ENCODE measurements around the gene GFOD1.

Gene GFOD1

DNA sequence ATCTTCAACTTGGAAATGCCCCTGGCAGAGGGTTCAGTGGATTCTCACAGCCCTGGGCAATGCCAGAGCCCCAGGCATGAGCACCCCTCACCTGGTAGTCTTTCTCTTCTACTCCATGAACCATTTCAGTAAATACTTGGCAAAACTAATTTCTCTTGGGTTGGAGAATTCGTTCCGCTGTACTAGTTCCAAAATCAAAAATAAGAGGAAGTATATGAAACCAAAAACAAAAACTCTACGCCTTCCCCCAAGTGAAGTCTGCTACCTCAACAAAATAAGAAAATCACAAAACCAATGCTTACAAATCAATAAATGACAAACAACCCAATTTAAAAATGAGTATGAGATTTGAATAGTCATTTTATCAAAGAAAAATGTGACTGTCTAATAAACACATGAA is 12.6 kb downstream of the GFOD1 start:
- no peak overlapping the region for H3K4me3 ChIP-seq (ENCODE audit: low read depth in 1 of 5, low read length in 5 of 5)
- peaks cover 0 to 23% (median 21%) of the 10 kb centered on the region in 5 donors for H3K4me1 ChIP-seq (ENCODE audit: control insufficient read depth in 5 of 5, insufficient read depth in 5 of 5, low read length in 5 of 5)
- H3K27me3 ChIP-seq (ENCODE audit: control insufficient read depth in 5 of 5, insufficient read depth in 4 of 5, low read length in 5 of 5) = no peaks in the 10 kb centered on the region
- no peak overlapping the region for H3K27ac ChIP-seq (ENCODE audit: low read depth, low read length)
- no peaks in the 10 kb centered on the region for H3K9me3 ChIP-seq (ENCODE audit: control insufficient read depth in 5 of 5, low read length in 5 of 5)
- no peak overlapping the region for H3K9ac ChIP-seq (ENCODE audit: low read length in 5 of 5)
- peaks cover 0 to 16% (median 12%) of the 10 kb centered on the region in 5 donors for H3K36me3 ChIP-seq (ENCODE audit: control insufficient read depth in 5 of 5, insufficient read depth in 5 of 5, low read length in 5 of 5)

DNA sequence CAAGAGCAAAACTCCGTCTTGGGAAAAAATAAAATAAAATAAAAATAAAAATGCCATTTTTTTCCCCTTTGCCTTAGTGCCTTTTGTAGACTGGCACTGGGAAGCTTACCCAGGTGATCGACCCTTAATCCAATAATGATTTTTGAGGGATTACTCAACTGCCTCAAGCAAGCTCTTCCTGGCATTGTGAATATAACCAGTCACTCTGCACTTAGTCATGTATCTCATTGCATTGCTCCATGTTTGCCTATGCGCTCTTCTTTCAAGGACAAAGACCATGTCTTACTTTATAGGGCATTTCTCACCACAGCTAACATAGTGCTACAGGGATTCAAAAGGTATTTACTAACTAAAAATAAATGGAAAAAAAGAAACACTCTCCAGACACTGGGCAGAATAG is 13.0 kb downstream of the GFOD1 start:
- H3K27ac ChIP-seq (ENCODE audit: low read depth, low read length) = no peak overlapping the region

DNA sequence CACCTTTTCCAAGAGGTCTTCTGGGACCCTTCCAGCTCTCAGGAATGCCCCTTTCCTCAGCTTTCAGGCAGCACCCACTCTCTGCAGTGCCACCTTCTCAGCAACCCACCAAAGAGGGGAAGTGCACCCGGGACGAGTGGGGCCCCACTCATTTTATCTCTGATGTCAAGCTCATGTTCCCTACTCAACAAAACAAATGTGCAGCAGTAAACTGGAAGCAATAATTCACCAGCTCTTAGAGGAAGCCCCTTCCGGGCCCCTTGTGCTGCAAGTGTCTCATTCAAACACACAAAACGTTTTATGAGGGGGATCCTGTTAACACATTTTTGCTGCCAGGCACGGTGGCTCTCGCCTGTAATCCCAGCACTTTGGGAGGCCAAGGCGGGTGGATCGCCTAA is 13.6 kb downstream of the GFOD1 start:
- no peaks in the 10 kb centered on the region for H3K27me3 ChIP-seq (ENCODE audit: control insufficient read depth in 5 of 5, insufficient read depth in 4 of 5, low read length in 5 of 5)
- H3K36me3 ChIP-seq (ENCODE audit: control insufficient read depth in 5 of 5, insufficient read depth in 5 of 5, low read length in 5 of 5) = peaks cover 6 to 14% (median 10%) of the 10 kb centered on the region in 5 donors
- H3K4me1 ChIP-seq (ENCODE audit: control insufficient read depth in 5 of 5, insufficient read depth in 5 of 5, low read length in 5 of 5) = peaks cover 0 to 21% (median 17%) of the 10 kb centered on the region in 5 donors
- no peak overlapping the region for H3K4me3 ChIP-seq (ENCODE audit: low read depth in 1 of 5, low read length in 5 of 5)
- no peak overlapping the region for H3K27ac ChIP-seq (ENCODE audit: low read depth, low read length)
- no peaks in the 10 kb centered on the region for H3K9me3 ChIP-seq (ENCODE audit: control insufficient read depth in 5 of 5, low read length in 5 of 5)
- H3K9ac ChIP-seq (ENCODE audit: low read length in 5 of 5) = no peak overlapping the region

More for the DNA sequence above, 13.0 kb downstream of the GFOD1 start:
- peaks cover 4 to 14% (median 10%) of the 10 kb centered on the region in 5 donors for H3K36me3 ChIP-seq (ENCODE audit: control insufficient read depth in 5 of 5, insufficient read depth in 5 of 5, low read length in 5 of 5)
- no peak overlapping the region for H3K4me3 ChIP-seq (ENCODE audit: low read depth in 1 of 5, low read length in 5 of 5)
- no peaks in the 10 kb centered on the region for H3K9me3 ChIP-seq (ENCODE audit: control insufficient read depth in 5 of 5, low read length in 5 of 5)
- no peaks in the 10 kb centered on the region for H3K27me3 ChIP-seq (ENCODE audit: control insufficient read depth in 5 of 5, insufficient read depth in 4 of 5, low read length in 5 of 5)
- no peak overlapping the region for H3K9ac ChIP-seq (ENCODE audit: low read length in 5 of 5)
- peaks cover 0 to 22% (median 19%) of the 10 kb centered on the region in 5 donors for H3K4me1 ChIP-seq (ENCODE audit: control insufficient read depth in 5 of 5, insufficient read depth in 5 of 5, low read length in 5 of 5)

DNA sequence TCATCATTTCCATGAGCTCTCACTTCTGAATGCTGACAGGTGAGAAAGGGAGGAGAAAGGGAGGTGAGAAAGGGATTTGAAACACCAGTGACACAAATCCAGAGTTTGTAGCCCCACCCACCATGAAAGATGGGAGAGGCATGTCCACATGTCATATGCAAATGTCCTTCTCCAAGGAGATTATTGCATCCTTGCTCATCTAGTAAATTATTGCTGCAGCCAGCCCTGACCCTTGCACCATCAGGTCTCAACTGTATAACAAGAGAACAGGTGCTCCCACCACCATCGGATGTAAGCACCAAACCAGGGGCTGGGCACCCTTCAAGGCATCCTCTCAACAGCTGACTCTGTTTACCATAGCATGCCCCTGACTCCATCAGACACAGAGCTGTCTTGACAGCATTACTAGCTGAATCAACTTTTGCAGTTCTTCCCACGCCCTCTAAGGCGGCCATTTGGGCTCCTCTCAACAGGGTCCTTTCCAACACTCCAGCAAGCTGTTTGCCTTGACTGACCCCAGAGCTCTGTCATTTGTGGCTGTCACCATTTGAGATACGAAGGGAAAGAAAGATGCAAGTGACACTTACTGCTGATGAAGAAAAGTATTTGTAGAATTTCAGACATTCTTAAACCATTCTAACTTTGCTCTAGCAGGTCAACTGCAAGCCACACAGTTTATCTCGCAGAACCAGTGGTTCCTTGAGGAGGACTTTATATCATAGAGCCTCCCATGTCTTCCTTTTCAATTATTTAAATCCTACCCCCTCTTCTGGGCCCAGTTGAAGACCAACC is 14.2 kb downstream of the GFOD1 start:
- H3K9me3 ChIP-seq (ENCODE audit: control insufficient read depth in 5 of 5, low read length in 5 of 5) = peaks cover 0 to 5% (median 0%) of the 10 kb centered on the region in 5 donors
- peaks cover 0 to 21% (median 17%) of the 10 kb centered on the region in 5 donors for H3K4me1 ChIP-seq (ENCODE audit: control insufficient read depth in 5 of 5, insufficient read depth in 5 of 5, low read length in 5 of 5)
- no peak overlapping the region for H3K27ac ChIP-seq (ENCODE audit: low read depth, low read length)
- no peak overlapping the region for H3K9ac ChIP-seq (ENCODE audit: low read length in 5 of 5)
- H3K27me3 ChIP-seq (ENCODE audit: control insufficient read depth in 5 of 5, insufficient read depth in 4 of 5, low read length in 5 of 5) = no peaks in the 10 kb centered on the region
- H3K36me3 ChIP-seq (ENCODE audit: control insufficient read depth in 5 of 5, insufficient read depth in 5 of 5, low read length in 5 of 5) = peaks cover 6 to 8% (median 6%) of the 10 kb centered on the region in 5 donors
- no peak overlapping the region for H3K4me3 ChIP-seq (ENCODE audit: low read depth in 1 of 5, low read length in 5 of 5)

GRCh38 chr6:13472099-13472498 is 15.3 kb downstream of the GFOD1 start:
- Histone ChIP-seq H3K9ac (ENCODE audit: low read length in 5 of 5) (no peak overlapping the region), H3K4me3 (ENCODE audit: low read depth in 1 of 5, low read length in 5 of 5) (no peak overlapping the region), H3K36me3 (ENCODE audit: control insufficient read depth in 5 of 5, insufficient read depth in 5 of 5, low read length in 5 of 5) (peaks cover 6 to 8% (median 6%) of the 10 kb centered on the region in 5 donors), H3K4me1 (ENCODE audit: control insufficient read depth in 5 of 5, insufficient read depth in 5 of 5, low read length in 5 of 5) (peaks cover 0 to 21% (median 17%) of the 10 kb centered on the region in 5 donors), H3K27me3 (ENCODE audit: control insufficient read depth in 5 of 5, insufficient read depth in 4 of 5, low read length in 5 of 5) (no peaks in the 10 kb centered on the region), H3K27ac (ENCODE audit: low read depth, low read length) (no peak overlapping the region), H3K9me3 (ENCODE audit: control insufficient read depth in 5 of 5, low read length in 5 of 5) (peaks cover 0 to 5% (median 0%) of the 10 kb centered on the region in 5 donors)

DNA sequence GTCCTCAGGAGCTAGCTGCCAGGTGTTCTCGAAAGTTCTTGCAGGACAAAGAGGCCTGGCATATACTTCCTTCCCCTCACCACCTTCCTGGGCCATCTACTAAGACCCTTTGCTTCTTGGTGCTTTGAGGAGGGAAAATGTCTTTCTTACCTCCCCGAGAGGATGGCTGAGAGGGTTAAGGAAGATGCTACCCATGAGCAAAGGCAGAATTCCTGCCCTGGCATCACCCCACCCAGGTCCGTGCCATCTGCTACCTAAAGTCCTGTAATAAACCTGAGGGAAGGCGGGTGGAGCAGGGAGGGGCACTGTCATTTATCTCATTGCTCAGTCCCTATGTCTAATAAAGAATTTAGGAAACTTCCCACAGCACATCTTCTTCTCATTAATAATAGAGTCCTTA is 16.2 kb downstream of the GFOD1 start:
- Histone ChIP-seq H3K36me3 (ENCODE audit: control insufficient read depth in 5 of 5, insufficient read depth in 5 of 5, low read length in 5 of 5) (peaks cover 4 to 9% (median 7%) of the 10 kb centered on the region in 5 donors), H3K27me3 (ENCODE audit: control insufficient read depth in 5 of 5, insufficient read depth in 4 of 5, low read length in 5 of 5) (no peaks in the 10 kb centered on the region), H3K27ac (ENCODE audit: low read depth, low read length) (no peak overlapping the region), H3K4me1 (ENCODE audit: control insufficient read depth in 5 of 5, insufficient read depth in 5 of 5, low read length in 5 of 5) (peaks cover 0 to 30% (median 24%) of the 10 kb centered on the region in 5 donors), H3K4me3 (ENCODE audit: low read depth in 1 of 5, low read length in 5 of 5) (no peak overlapping the region), H3K9me3 (ENCODE audit: control insufficient read depth in 5 of 5, low read length in 5 of 5) (peaks cover 0 to 5% (median 0%) of the 10 kb centered on the region in 5 donors), H3K9ac (ENCODE audit: low read length in 5 of 5) (no peak overlapping the region)

DNA sequence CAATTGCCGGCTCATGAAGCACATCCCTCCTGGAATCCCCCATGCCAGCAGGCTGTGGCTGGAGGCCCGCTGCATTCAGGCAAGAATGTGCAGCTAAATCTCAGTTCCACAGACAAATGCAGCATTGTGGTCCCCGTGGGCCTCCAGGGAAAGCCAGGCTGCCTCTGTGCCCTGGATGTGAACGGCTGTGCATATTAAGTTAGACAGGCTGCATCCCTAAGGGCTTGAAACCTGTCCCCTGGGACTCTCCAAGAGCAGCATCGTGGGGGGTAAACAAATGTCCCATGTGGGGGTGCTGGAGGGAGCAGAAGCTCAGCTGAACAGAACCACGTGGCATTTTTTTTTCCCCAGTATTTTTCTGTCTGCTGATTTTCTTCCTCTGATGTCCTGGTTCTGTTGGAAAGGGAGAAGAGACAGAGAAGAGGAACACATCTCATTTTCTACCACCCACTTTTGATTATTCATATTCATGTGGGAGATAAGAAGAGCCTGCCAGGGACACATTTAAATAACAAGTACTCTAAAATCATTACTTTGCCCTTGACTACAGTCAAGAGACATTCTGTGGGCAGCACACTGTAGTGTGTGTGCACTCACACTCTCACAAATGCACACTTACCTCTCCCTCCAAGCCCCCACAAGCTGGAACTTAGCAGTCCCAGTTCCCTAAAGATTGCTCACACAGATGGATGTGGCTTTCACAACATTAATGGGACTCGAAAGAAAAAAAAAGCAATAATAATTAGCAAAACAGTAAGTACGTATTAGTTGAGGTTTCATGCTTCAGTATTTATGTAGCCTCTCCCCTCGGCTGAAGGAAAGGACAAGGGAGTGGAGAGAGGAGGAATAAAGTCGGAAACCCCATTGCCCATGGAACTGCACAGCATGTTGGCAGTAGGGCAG is 16.9 kb downstream of the GFOD1 start:
- H3K9me3 ChIP-seq (ENCODE audit: control insufficient read depth in 5 of 5, low read length in 5 of 5) = peaks cover 0 to 5% (median 0%) of the 10 kb centered on the region in 5 donors
- peaks cover 0 to 34% (median 28%) of the 10 kb centered on the region in 5 donors for H3K4me1 ChIP-seq (ENCODE audit: control insufficient read depth in 5 of 5, insufficient read depth in 5 of 5, low read length in 5 of 5)
- H3K4me3 ChIP-seq (ENCODE audit: low read depth in 1 of 5, low read length in 5 of 5) = no peak overlapping the region
- H3K9ac ChIP-seq (ENCODE audit: low read length in 5 of 5) = no peak overlapping the region
- H3K27me3 ChIP-seq (ENCODE audit: control insufficient read depth in 5 of 5, insufficient read depth in 4 of 5, low read length in 5 of 5) = no peaks in the 10 kb centered on the region
- no peak overlapping the region for H3K27ac ChIP-seq (ENCODE audit: low read depth, low read length)
- peaks cover 4 to 9% (median 7%) of the 10 kb centered on the region in 5 donors for H3K36me3 ChIP-seq (ENCODE audit: control insufficient read depth in 5 of 5, insufficient read depth in 5 of 5, low read length in 5 of 5)

GRCh38 chr6:13469693-13470092 is 17.7 kb downstream of the GFOD1 start:
- peaks cover 0 to 33% (median 29%) of the 10 kb centered on the region in 5 donors for H3K4me1 ChIP-seq (ENCODE audit: control insufficient read depth in 5 of 5, insufficient read depth in 5 of 5, low read length in 5 of 5)
- H3K4me3 ChIP-seq (ENCODE audit: low read depth in 1 of 5, low read length in 5 of 5) = no peak overlapping the region
- H3K36me3 ChIP-seq (ENCODE audit: control insufficient read depth in 5 of 5, insufficient read depth in 5 of 5, low read length in 5 of 5) = peaks cover 4 to 9% (median 7%) of the 10 kb centered on the region in 5 donors
- peaks cover 0 to 5% (median 0%) of the 10 kb centered on the region in 5 donors for H3K9me3 ChIP-seq (ENCODE audit: control insufficient read depth in 5 of 5, low read length in 5 of 5)
- H3K27ac ChIP-seq (ENCODE audit: low read depth, low read length) = no peak overlapping the region
- H3K27me3 ChIP-seq (ENCODE audit: control insufficient read depth in 5 of 5, insufficient read depth in 4 of 5, low read length in 5 of 5) = no peaks in the 10 kb centered on the region
- H3K9ac ChIP-seq (ENCODE audit: low read length in 5 of 5) = no peak overlapping the region

GRCh38 chr6:13468839-13469238 is 18.6 kb downstream of the GFOD1 start:
- Histone ChIP-seq H3K9me3 (ENCODE audit: control insufficient read depth in 5 of 5, low read length in 5 of 5) (peaks cover 0 to 5% (median 0%) of the 10 kb centered on the region in 5 donors), H3K4me1 (ENCODE audit: control insufficient read depth in 5 of 5, insufficient read depth in 5 of 5, low read length in 5 of 5) (peaks cover 0 to 40% (median 23%) of the 10 kb centered on the region in 5 donors), H3K27me3 (ENCODE audit: control insufficient read depth in 5 of 5, insufficient read depth in 4 of 5, low read length in 5 of 5) (no peaks in the 10 kb centered on the region), H3K36me3 (ENCODE audit: control insufficient read depth in 5 of 5, insufficient read depth in 5 of 5, low read length in 5 of 5) (peaks cover 4 to 9% (median 7%) of the 10 kb centered on the region in 5 donors), H3K4me3 (ENCODE audit: low read depth in 1 of 5, low read length in 5 of 5) (no peak overlapping the region), H3K9ac (ENCODE audit: low read length in 5 of 5) (no peak overlapping the region), H3K27ac (ENCODE audit: low read depth, low read length) (no peak overlapping the region)

Measured in subcutaneous abdominal adipose tissue (tissue), 5 donors.